ENCODE data around the gene ADD2.

The ADD2 gene

DNA sequence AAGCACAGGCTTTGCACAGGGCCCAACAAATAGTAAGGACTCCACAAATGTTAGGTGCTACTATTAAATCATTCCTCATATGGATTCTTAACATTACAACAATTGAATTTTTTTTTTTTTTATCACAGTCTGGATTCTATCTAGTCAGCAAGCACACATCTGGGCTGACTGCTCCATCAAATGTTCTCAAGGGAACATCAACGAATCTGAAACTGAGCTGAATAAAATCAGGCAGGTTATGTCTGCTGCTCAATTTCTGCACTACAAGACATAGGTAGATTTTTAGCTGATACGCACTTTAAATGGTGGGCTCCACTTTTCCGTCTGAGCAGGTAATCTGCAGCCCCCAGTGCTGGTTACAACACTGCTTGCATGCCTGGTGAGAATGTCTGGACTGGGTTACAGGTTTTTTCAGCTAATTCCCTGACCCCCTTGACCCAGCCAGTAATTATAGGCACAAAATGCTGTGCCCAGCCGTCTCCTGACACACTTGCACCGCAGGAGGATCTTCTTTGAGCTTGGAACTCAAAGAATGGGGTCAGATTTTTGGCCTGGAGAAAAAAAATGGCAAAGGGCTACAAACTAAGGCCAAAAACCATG lies 44.6 kb downstream of the ADD2 start:
- no peak for DNase-seq (ENCODE audit: low read depth, low spot score)

DNA sequence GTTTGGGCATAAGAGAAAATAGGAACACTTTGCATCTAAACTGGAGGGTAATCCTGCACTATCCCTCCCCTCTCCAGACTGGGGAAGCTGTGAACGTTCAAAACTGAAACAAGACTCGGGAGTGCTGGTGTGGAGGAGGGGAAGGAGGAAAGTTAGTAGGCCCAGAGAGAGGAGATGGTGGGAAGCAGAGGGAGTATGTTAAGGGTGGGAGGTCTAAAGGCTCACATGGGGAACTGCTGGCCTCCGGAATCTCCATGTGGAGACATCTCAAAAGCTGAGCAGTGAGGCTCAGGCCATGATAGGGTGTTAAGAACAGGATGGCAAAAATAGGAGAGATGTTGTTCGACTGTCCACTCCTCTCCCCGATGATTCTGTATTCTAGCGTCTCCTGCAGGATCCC lies 47.9 kb downstream of the ADD2 start:
- DNase-seq (ENCODE audit: low read depth, low spot score) = no peak

DNA sequence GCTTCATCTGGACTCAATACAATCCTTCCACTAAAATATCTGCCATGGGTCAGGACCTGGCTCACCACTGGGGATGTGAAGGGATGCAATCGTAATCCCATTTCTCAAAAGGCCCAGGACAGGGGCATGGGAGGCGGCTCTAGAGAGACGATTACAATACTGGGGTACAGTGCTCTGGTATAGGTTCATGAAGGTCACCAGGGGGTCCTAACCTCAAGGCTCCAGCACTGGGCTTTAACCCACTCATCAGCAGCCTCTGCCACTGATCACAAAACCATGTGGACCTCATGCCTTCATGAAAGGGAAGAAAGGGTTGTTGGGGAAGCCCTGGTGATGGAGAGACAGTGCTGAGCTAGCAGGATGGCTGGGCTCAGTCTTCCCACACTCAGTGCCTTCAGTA lies 48.8 kb downstream of the ADD2 start:
- DNase-seq (ENCODE audit: low read depth, low spot score) = no peak

GRCh38 chr2:70718736-70719135 lies 49.3 kb downstream of the ADD2 start:
- no peak for DNase-seq (ENCODE audit: low read depth, low spot score)

GRCh38 chr2:70718241-70718640 lies 49.8 kb downstream of the ADD2 start:
- DNase-seq (ENCODE audit: low read depth, low spot score) = no peak

DNA sequence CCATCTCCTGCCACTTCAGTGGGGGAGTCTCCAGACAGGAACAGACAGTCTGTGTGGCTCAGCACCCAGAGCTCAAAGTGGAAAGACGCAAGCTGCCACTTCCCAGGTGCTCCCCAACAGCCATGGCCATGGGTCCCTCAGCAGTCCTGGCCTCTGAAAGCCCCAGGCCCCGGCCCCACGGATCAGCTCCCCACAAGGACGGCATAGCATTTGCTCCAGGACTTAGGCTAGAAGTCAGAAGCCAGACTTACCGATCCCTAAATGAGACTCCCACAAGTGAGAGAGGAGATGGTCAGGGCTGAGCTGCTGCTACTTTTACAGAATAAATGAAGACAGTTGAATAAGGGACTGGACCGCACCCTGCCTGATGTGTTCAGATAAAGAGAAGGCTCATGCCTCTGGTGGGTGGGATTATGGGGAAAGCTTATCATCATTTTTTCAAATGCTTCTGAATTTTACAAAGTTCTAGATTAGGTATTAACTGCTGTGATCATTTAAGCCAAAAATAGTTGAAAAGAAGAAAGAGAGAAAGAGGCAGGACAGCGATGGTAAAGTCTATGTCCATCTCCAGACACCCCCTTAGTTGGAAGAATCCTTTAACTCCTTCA lies 50.5 kb downstream of the ADD2 start:
- no peak for DNase-seq (ENCODE audit: low read depth, low spot score)

GRCh38 chr2:70716951-70717350 lies 51.0 kb downstream of the ADD2 start:
- DNase-seq (ENCODE audit: low read depth, low spot score) = no peak

- no peak for DNase-seq (ENCODE audit: low read depth, low spot score)
These were observed 51.8 kb downstream of the ADD2 start for GRCh38 chr2:70716131-70716743.

DNA sequence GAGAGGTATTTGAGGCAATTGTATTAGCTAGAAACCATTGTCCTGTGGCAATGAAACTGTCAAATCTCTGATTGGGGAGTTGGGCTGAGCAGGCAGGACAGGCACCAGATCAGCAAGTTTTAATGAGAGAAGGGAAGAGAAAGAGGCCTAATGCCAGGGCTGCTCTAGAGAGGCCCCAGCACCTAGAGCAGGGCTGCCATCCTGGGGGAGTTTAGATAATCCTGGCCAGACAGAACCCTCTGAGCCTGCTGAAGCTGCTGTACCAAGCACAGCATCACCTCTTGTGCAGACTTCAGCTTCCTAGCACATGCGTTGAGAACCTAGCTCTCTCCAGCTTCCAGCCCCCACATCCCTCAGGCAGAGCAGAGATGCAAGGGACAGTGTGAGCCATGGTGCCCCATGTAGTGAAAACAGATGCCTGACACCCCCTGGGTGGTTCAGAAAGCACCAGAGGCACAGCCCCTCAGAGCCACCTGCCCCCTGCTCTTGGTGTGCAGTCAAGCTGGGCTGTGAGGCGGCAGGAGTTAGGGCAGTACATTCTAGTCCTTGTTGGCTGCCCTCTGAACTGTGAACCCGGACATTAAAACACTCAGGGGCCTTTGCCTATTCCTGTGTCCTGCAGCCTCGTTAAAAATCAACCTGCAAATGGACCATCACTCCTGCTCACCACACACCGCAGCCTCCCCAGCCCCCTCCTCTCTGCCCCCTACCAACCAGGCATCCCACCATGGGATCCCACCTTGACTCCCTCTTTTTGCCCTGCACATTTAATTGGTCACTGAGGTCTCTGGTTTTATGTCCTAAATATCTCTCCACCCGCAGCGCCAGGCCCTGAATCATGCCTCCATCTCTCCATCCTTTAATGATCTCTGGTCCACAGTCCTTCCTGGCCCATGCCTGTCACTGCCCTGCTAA lies 52.7 kb downstream of the ADD2 start:
- DNase-seq (ENCODE audit: low read depth, low spot score) = no peak

DNA sequence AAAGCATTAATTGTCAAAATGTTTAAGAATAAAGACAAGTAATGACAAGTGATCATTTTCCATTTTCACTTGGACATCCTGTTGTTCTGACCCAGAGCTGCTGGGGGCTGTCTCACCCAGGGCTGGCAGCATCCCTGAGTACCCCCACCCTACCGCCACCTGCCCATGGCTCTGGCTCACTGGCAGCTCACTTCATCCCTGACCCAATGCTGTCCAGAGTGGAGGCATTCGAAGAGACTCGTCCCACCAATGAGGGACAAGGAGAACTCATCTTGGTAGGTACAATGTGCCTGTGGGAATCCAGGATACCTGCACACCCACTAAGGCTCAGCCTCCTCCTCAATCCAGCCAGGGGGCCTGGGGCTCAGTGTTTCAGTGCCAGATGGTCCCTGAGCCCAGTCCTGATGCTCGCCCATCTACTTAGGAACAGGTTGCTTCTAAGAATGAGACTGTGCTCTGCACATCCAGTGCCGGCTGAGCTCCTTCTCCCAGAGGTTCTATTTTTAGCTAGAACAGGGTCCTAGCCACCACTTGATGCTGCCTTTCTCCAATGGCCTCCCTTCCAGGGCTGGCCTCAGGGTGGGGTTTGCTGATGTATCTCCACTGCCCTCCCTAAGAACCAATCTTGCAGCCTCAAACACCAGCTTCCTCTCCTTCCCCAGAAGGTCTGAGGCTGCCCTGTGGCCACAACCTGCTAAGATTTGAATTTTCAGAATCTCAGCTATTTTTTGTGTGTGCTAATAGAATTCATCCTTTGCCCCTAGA lies 53.7 kb downstream of the ADD2 start:
- DNase-seq (ENCODE audit: low read depth, low spot score) = no peak

GRCh38 chr2:70712916-70713315 lies 55.1 kb downstream of the ADD2 start:
- no peak for DNase-seq (ENCODE audit: low read depth, low spot score)

GRCh38 chr2:70711191-70711590 lies 56.8 kb downstream of the ADD2 start:
- DNase-seq (ENCODE audit: low read depth, low spot score) = no peak

DNA sequence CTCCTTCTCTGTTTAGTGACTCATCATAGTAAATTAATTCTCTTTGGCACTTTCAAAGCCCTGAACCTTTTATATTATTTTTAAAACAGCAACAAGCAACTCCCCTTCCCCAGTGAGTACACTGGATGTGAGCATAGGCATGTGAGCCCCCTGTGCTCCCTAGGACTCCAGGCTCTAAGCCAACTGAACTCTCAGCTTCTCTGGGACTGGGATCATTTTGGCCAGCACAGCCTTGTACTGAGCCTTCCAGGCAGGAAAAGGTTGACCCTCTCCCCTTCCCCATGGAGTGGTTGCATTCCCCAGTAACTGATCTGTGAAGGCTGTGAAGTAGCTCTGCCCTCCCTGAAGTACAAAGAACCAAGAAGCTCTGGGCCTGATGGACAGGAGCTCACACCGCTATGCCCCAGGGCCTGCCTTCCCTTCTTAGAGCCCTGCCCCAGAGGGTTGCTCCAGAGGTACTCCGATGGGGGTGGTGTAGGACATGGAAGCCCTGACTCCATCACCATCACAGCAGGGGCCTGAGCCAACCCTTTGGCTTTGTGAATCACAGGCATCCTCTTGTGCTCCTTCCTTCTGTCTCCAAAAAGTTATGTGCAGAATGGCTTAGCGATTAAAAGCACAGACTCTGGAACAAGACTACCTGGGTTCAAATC lies 57.8 kb downstream of the ADD2 start:
- no peak for DNase-seq (ENCODE audit: low read depth, low spot score)

DNA sequence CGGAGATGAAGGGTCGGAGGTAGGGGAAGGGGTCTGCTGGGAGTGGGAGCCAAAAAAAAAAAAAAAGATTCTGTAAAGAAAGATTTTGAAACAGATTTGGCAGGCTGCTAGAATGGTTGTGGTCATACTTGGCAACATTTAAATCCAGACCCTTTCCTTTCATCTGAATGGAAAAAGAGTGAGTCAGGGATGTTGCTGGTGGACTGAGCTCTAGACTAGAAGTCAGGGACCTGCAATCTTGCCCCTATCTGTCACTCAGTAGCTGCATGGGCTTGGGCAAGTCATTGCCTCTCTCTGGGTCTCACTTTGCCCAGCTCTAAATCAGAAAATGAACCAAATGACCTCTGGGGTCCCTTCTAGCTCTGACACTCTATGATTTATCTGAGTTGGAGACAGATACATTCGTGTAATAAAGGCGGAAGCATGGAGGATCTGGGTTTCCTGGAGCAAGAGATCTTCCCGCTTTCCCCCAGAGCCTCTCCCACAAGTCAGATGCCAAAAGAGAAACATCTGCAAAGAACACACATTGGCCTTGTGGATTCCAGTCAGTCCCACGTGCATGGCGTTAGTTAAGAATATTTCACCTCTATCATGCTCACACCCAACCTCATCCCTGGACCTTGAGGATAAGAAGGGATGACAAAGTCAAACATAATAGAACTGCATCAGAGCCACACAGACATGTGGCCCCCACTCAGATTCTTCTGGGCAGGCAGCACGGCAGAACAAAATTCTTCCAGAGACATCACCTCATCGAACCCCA lies 58.5 kb downstream of the ADD2 start:
- no peak for DNase-seq (ENCODE audit: low read depth, low spot score)

- no peak for DNase-seq (ENCODE audit: low read depth, low spot score)
These were observed 59.4 kb downstream of the ADD2 start for GRCh38 chr2:70708376-70709199.

GRCh38 chr2:70707706-70708105 lies 60.3 kb downstream of the ADD2 start:
- no peak for DNase-seq (ENCODE audit: low read depth, low spot score)

GRCh38 chr2:70706026-70706795 lies 61.8 kb downstream of the ADD2 start:
- DNase-seq (ENCODE audit: low read depth, low spot score) = no peak

DNA sequence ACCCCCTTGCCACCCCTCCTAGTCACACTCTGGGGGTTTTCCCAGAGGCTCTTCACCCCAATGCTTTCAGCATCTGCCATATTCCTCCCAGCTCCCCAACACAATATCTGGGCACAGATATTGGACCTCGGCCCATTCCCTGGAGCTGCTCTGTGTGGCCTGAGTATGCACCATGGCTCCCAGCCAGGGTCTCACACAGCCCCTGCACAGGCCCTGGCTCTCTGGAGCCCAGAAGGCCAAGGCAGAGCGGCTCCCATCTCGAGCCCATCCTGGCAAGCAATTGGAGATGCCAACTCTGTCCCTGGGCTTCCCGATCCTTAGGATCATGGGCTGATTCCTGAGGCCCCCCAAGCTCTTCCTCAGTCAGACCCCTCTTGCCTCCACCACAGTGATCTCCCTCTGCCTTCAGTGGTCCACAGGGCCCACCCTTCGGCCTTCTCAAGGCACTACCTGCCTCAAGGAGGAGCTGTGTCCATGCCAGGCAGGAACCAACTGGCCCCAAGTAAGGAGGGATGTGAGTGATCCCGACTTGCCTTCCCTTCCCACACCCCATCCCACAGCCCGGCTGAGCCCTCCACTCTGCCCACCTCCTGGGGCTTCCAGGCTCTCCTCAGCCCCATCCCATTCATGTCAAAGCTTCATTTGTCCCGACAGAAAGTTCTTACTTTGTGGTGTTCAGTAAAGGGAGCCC lies 62.7 kb downstream of the ADD2 start:
- no peak for DNase-seq (ENCODE audit: low read depth, low spot score)
